GM20431 (cell line): ENCODE data around the gene CTSA.

Experiments
- in situ Hi-C: fragments of 300-500 bp; cut with MseI, MboI; formaldehyde crosslinking; loops from one replicate; pipeline ENCODE4 v1.15.0; 2020; ENCODE audit warnings: low sequenced_read_pairs; ENCODE audit not compliant: unreplicated experiment

The CTSA gene

DNA sequence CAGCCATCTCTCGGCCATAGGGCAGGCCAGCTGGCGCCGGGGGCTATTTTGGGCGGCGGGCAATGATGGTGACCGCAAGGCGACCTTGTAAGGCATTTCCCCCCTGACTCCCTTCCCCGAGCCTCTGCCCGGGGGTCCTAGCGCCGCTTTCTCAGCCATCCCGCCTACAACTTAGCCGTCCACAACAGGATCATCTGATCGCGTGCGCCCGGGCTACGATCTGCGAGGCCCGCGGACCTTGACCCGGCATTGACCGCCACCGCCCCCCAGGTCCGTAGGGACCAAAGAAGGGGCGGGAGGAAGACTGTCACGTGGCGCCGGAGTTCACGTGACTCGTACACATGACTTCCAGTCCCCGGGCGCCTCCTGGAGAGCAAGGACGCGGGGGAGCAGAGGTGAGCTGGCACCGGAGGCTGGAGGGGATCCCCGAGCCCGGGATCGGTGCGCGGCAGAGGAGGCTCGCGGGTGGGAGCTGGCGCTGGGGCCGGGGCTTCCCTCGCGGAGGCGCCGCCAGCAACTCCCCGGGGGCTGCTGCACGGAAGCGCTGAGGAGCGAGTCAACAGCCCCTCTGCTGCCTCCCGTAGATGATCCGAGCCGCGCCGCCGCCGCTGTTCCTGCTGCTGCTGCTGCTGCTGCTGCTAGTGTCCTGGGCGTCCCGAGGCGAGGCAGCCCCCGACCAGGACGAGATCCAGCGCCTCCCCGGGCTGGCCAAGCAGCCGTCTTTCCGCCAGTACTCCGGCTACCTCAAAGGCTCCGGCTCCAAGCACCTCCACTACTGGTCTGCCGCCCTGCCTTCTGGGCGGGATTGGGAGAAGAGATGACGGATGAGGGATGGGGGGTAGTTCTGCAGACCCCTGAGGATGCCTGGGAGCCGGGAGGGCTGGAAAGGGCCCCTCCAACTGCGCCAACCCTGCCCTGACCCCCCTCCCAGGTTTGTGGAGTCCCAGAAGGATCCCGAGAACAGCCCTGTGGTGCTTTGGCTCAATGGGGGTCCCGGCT lies at the start of gene CTSA, which contains the start of gene NEURL2:
CTSA (plus strand) TSS at position 351 of the 999 bp plus-strand sequence; CDS start at position 585, 234 bp downstream.
NEURL2 (minus strand) TSS at position 224 of the 999 bp plus-strand sequence; CDS start at position 7, 217 bp downstream.
- in situ Hi-C loops: no loop called here

DNA sequence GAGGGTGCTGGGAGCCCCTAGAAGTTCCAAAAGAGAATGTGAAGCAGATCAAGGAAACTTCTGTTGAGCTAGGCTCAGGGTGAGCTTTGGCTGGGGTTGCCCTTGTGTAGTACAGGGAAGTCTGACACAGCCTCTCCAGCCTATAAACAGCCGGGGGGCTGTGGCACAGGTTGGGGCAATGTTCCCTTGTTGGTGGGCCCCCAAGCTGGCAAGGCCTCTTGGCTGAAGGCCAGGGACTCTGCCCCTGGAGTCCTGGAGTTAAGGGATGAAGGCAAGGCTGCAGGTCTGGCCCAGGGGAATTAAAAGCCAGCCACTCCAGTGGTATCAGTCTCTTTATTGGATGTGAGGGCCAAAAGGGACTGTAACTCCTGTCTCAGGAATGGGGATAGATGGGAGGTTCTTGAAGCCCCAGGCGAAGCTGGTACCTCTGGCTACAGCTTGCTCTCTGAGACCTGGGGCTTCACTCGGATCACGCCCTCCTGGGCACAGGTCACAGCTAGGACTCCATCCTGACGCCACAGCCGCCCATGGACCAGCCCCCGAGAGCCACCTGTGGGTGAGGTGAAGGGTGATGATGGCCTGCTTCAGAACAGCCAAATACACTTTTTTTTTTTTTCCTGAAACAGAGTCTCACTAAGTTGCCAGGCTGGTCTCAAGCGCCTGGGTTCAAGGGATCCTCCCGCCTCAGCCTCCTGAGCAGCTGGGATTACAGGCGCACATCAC lies 49.6 kb upstream of the CTSA start:
- in situ Hi-C loops: no loop called here

DNA sequence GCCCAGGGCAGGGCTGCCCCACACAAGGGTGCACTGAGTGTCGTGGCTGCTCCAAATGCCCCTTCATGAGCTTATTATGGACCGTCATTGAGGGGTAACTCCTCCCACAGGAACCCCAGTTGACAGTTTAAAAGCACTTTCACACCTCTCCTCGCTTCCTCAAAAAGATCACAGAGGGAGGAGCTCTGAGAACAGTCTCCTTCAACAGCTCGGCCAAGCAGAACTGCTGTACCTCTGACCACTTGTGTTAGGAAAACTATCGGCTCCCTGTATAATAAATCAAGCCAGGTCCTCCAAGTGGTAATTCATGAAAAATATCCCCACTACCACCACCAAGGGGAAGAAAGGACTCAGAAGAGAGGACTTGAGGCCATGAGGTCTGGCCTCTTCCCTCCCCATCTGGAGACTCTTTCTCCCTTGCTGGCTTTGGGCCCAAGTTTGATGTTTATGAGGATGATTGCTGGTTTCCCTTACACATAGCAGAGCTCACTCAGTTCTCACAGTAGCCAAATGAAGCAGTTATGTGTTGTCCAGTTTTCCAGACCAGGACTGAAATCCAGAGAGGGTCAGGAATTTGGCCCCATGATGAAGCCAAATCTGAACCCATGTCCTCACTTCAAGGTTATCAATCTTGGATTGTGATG lies 48.8 kb upstream of the CTSA start:
- in situ Hi-C loops: no loop called here

DNA sequence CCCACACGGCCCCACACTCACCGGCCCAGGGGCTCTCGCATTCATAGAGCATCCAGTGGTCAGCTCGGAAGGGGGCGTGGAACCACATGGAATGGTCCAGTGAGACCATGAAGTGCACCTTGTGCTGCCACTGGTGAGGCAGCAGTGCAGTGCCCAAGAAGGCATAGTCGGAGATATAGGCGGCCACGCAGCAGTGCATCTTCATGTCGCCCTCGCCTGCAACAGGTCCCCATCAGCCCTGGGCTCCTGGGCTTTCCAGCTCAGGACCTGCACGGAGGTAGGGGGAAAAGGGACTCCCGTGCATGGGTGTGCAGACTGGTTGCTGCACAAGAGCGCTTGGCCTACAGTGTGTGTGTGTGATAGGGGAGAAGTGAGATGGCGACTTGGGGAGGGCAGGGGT lies 47.6 kb upstream of the CTSA start:
- in situ Hi-C loops: no loop called here

DNA sequence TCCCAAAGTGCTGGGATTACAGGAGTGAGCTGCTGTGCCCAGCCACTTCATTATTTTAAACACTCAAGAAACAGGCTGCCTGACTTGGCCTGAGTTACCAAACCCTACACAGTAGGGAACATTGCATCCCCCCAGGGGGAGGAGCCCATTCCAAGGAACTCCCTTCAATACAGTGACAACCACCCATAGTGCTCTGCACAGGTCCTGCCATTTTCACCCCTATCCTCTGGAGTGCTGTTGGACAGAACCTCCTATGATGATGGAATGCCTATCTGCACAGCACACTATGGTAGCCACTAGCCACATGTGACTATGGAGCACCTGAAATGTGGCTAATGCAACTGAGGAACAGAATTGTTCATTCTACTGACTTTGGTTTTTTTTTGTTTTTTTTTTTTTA lies 45.7 kb upstream of the CTSA start:
- in situ Hi-C loops: no loop called here

DNA sequence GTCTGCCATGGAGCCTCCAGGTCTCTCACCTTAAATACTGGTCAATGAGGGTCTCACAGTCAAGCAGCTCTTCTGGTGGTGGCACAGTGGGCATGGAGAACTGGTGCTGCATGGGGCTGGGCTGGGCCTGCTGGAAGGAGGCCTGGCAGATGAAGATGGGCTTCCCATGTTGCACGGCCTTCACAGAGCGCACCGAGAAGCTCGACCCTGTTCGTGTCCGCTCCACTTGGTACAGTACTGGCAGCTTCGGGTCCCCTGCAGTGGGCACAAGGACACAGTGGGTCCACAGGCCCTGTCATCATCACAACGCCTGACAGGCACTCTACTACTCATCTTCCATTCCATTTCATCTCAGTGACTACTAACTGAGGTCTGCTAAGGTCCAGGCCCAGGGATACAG lies 42.7 kb upstream of the CTSA start:
- in situ Hi-C loops: no loop called here

DNA sequence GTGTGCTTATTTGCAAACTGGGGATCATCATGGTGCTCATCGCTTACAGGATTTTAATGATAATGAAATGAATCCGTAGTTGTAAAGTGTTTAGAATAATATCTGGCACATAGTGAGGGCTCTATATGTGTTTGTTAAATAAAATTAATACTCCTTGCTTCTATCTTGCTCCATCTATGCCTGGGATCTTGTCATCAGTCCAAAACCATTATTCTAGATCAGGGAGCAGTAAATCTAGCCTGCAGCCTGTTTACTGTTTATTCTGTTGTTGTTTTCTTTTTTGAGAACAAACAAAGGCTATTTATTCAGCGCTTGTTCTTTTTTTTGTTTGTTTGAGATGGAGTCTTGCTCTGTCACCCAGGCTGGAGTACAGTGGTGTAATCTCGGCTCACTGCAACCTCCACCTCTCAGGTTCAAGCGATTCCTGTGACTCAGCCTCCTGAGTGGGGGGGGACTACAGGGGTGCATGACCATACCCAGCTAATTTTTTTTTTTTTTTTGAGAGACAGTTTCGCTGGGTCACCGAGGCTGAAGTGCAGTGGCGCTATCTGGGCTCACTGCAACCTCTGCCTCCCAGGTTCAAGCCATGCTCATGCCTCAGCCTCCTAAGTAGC lies 42.1 kb upstream of the CTSA start:
- in situ Hi-C loops: no loop called here

DNA sequence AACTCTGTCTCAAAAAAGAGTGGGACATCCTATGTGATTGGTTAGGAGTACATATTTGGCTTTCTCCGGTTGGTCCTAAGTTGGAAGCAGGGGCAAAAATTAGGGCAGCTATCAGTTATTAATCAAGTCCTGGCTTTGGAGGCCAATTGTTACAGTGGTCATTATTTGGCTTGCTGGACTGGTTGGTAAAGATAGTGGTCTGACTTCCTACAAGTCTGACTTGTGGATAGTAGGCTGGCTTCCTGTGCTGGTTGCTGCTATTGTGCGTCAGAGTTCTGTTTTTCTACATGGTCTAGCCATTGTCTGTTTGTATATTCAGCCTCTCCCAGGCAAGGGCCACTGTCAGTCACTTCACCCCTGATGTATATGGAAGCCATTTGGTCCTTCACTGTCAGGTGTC lies 40.9 kb upstream of the CTSA start:
- in situ Hi-C loops: no loop called here

DNA sequence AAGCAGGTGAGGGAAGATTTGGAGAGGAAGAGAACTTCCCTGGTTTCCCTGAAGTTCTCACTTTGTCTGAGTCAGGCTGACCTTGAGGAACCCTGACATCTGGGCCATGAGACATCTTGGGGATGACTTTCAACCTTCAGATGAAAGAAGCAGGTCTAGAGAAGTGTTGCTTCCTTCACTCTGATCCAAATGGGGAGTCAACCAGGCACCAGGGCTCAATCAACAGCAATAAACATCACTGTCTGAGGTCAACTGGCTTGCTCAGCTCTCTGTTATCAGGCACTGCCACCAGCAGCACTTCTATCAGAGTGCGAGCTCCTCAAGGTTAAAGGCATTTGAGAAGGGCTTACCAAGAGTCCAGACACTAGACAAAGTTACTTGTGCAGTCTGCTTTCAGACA lies 40.2 kb upstream of the CTSA start:
- in situ Hi-C loops: no loop called here

DNA sequence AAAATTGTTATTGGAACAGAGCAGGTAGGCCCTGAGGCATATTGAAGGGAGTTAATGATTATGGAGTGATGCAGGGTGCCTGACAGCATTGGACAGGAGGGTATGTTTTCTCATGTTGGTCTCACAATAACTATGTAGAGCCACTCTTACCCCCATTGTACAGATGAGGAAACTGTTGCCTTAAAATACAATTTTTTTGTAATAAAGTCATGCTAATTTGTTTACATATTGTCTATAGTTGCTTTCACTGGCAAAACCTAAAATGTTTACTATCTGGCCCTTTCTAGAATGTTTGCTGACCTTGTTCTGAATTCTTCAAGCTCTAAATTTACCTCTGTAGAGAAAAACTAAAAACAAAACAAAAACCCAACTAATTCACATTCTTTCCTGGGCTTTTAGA lies 39.6 kb upstream of the CTSA start:
- in situ Hi-C loops: no loop called here

DNA sequence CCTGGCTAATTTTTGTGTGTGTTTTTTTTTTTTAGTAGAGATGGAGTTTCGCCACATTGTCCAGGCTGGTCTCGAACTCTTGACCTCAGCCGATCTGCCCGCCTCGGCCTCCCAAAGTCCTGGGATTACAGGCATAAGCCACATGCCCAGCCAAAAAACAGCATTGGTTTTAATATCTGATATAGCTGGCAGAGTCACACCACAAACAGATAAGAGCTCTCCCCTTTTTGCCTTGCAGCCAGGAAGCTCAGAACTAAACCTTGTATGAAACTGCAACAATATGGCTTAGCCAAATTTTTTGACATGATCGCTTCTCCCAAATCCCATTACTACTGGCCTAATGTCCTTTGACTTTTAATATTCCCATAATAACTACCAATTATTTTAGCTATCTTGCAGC lies 38.8 kb upstream of the CTSA start:
- in situ Hi-C loops: no loop called here

DNA sequence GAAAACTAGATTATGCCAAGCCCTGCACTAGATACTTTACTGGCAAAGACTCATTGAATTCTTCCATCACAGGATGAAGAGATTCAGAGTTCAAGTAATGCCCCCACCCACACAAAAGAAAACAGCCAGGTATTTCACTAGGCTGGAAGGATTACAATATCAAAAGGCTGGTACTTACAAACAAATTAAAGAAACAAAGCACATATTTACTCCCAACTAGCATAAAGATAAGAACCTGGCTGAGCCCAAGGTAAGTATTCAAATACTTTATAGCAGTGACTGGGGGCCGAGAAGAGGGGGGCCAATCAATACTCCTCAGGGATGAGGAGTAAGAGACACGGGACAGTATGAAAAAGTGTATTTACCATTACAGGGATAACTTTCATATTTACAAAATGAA lies 37.7 kb upstream of the CTSA start:
- in situ Hi-C loops: no loop called here

DNA sequence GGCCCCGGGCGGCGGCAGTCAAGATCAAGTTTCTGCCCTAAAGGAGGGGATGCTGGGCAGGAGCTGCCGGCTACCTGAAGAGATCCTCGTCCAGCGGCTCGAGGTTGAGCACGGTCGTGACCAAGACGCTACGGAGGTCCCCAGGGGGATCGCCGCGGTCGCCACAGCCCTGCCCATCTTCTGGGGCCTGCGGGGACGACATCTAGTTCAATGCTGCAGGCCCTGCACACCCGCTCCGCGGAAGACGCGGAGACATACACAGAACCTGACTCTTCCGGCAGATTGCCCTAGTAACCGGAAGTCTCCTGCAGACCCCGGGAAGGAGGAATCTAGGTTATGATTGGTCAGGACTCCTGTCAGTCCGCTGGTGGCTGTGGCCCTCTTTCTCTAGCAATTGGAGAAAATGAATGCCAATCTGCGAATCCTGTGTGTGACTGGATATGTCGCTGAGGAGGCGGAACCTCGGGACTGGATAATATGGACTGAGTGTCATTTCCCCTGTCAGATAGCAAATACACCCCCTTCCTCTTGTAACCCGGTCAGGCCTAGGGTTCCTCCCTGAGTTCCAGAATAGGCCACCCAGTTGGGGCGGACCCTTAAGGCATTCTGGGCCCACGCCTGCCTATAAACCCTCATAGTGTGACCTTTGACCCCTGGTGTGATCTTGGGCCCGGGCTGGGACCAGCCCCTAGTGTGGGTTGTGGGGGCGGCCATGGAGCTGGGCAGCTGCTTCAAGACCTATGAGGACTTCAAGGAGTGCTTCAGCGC lies 33.8 kb upstream of the CTSA start, which contains the start of the genes ACOT8 and ZSWIM3:
ACOT8 (minus strand) TSS at position 279 of the 768 bp plus-strand sequence; CDS start at position 202, 77 bp downstream.
ZSWIM3 (plus strand) TSS at position 501 of the 768 bp plus-strand sequence; CDS start at position 713, 212 bp downstream.
- in situ Hi-C loops: no loop called here

DNA sequence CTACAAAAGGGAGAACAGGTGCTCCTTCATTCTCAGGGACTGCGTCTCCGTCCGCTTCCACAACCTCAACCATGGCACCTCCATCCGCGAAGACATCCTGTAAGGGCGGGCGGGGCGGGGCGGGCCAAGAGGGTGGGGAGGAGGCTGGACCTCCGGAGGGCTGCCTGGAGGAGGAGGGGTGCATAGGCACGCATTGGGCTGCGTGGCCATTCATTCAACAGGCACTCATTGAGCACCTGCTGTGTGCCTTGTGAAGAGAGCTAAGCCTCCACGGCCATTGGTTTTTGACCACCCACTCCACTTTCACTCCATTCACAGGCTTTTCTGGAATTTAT lies 33.3 kb upstream of the CTSA start:
- in situ Hi-C loops: no loop called here

DNA sequence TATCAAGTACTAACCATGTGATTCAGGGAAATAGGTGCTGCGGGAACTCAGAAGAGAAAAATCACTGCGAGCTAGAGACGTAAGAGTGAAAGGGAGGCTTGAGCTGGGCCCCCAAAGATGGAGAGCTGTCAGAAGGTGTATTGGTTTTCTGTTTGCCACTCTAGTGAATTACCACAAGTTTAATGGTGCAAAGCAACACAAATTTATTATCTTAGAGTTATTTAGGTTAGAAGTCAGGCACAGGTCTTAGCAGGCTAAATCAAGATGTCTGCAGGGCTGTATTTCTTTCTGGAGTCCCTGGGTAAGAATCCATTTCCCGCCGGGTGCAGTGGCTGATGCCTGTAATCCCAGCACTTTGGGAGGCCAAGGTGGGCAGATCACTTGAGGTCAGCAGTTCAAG lies 31.2 kb upstream of the CTSA start:
- in situ Hi-C loops: no loop called here

DNA sequence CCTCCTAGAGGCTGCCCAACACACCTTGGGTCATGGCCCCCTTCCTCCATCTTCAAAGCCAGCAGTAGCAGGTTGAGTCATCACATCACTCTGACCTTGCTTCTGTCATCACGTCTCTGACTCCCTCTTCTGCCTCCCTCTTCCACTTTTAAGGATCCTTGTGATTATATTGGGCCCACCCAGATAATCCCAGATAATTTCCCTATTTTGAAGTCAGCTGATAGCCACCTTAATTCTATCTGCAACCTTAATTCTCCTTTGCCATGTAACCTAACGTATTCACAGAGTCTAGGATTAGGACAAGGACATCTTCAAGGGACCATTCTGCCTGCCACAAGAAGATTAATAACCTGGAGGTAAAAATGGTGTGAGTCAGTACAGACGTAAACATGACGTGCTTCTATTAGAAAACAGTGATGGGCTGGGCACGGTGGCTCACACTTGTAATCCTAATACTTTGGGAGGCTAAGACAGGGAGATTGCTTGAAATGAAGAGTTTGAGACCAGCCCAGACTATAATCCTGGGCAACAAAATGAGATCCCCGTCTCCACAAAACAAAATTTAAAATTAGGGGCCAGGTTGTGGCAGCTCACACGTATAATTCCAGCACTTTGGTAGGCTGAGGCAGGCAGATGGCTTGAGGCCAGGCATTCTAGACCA lies 30.4 kb upstream of the CTSA start:
- in situ Hi-C loops: no loop called here

DNA sequence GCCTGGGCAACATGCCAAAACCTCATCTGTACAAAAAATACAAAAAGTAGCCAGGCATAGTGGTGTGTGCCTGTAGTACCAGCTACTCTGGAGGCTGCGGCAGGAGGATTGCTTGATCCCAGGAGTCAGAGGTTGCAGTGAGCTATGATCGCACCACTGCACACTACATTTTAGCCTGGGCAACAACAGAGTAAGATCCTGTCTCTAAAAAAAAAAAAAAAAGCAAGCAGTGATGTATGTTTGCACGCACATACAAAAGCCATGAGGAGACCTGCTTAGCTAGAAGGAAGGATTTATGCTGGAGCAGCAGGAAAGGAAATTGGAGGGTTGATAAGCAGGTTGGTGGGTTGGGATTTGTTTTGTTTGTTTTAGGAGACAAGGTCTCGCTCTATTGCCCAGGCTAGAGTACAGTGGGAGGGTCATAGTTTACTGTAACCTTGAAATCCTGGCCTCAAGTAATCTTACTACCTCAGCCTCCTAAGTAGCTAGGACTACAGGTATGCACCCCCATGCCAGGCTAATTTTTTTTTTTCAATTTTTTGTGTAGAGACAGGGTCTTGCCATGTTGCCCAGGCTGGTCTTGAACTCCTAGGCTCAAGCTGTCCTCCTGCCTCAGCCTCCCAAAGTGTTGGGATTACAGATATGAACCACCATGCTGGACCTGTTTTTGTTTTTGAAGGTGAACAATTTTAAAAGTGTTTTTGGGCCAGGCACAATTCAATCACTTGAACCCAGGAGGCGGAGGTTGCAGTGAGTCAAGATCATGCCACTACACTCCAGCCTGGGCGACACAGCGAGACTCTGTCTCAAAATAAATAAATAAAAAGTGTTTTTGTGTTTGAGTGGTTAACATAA lies 29.7 kb upstream of the CTSA start:
- in situ Hi-C loops: no loop called here
